ENCODE results near the gene SLC12A5.

SLC12A5 gene

DNA sequence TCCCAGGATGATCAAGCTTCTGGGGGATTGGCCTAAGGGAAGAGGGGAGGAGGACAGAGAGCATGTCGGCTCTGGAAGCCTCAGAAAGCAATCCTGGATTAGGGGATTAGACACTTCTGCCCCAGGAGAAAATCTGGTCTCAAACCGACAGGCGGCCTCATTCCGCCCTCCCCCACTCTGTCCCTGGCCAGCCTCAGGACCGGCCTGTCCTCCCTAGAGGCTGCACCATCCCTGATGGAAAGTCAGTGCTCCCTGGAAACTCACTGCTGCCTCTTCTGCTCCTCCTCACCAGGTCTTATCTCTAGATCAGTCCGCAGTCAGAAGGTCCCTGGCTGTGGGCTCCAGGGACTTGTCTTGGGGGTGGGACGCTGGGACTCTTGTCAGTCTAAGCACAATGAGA, 905 bp upstream of the SLC12A5 start:
- DNase-seq (ENCODE audit: low read depth in 2 of 2): no peak

- no peak for DNase-seq (ENCODE audit: low read depth in 2 of 2)
Observed at GRCh38 chr20:46030284-46031013, 1.4 kb downstream of the SLC12A5 start.

- no peak for DNase-seq (ENCODE audit: low read depth in 2 of 2)
Observed at GRCh38 chr20:46031014-46031569, 2.1 kb downstream of the SLC12A5 start.

DNA sequence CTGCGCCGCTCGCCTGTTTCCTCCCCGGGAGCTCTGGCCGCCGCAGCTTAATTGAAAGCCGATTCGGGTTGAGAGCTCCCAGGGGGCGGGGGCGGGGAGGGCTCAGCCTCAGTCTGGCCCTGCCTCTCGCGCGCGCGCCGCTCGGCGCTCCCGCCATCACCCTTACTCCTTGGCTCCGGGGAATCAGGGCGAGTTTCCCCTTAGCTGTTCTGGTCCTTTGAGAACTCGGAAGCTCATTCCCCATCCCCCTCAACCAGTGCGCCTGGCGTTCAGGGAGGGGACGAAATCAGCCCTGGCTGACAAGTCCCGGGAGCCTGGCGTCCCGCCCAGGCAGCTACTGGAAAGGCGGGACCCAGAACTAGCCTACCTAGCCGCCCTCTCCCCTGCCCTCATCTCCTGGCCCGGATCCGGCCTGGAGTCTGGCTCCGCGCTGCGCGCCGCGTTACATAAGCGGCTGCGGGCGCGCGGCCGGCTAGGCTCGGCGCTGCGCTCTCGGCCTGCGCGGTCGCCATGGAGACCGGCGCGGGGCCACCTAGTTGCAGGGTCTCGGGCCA, 2.8 kb downstream of the SLC12A5 start:
- no peak for DNase-seq (ENCODE audit: low read depth in 2 of 2)

DNA sequence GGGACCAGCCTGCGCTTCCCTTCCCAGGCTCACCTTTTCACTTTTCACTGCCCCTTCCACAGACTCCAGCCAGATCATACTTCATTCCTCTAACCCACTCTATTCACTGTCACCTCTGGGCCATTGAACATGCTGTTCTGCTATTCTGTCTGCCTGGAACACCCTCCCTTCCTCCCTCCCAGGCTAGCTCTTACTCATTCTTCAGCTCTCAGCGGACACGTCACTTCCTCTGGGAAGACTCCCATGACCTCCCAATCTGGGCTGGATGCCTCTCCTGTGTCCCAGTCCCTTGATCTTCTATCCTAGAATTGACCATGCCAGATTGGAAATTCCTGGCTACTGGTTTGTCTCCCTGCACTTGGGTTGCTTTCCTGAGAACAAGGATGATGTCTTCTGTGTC, 5.0 kb downstream of the SLC12A5 start:
- DNase-seq (ENCODE audit: low read depth in 2 of 2): no peak

- DNase-seq (ENCODE audit: low read depth in 2 of 2): no peak
Observed at GRCh38 chr20:46035253-46035652, 6.2 kb downstream of the SLC12A5 start.

- DNase-seq (ENCODE audit: low read depth in 2 of 2): no peak
Observed at GRCh38 chr20:46035713-46036112, 6.7 kb downstream of the SLC12A5 start.

GRCh38 chr20:46036370-46036769, 7.4 kb downstream of the SLC12A5 start:
- no peak for DNase-seq (ENCODE audit: low read depth in 2 of 2)

DNA sequence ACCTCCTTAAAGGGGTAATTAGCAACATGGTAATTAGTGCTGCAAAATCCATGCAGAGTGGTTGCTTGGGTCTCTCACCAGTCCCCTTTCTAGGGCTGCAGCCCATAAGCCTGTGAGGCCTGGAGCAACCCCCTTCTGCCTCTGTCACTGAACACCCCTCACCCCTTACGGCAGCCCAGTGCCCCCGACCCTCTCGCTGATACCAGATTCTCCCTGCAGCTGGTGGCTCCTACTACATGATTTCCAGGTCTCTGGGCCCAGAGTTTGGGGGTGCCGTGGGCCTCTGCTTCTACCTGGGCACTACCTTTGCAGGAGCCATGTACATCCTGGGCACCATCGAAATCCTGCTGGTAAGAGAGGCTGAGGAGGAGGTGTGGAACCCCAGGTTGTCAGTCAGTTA, 8.0 kb downstream of the SLC12A5 start:
- DNase-seq (ENCODE audit: low read depth in 2 of 2): no peak

DNA sequence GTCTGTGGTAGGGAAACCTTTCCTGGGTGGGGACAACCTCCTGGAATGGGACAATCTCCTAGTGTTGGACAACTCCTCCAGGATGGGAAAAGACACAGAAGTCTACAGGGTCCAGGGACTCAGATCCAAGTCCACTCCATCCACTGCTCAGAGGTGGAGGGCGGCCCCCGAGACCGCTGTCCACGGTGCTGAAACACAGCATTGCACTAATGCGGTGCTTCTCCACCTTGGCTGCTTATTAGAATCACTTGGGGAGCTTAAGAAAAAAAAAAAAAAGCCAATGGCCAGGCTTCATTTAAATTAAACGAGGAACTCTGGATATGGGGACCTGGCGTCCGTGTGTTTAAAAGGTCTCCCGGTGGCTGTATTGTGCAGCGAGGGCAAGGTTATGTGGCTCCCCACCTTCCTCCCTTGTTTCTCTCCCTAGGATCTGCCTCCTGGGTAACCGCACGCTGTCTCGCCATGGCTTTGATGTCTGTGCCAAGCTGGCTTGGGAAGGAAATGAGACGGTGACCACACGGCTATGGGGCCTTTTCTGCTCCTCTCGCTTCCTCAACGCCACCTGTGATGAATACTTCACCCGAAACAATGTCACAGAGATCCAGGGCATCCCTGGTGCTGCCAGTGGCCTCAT, 12.0 kb downstream of the SLC12A5 start:
- DNase-seq (ENCODE audit: low read depth in 2 of 2): no peak

- no peak for DNase-seq (ENCODE audit: low read depth in 2 of 2)
Observed at GRCh38 chr20:46043556-46043955, 14.5 kb downstream of the SLC12A5 start.

GRCh38 chr20:46044896-46045295, 15.9 kb downstream of the SLC12A5 start:
- no peak for DNase-seq (ENCODE audit: low read depth in 2 of 2)

DNA sequence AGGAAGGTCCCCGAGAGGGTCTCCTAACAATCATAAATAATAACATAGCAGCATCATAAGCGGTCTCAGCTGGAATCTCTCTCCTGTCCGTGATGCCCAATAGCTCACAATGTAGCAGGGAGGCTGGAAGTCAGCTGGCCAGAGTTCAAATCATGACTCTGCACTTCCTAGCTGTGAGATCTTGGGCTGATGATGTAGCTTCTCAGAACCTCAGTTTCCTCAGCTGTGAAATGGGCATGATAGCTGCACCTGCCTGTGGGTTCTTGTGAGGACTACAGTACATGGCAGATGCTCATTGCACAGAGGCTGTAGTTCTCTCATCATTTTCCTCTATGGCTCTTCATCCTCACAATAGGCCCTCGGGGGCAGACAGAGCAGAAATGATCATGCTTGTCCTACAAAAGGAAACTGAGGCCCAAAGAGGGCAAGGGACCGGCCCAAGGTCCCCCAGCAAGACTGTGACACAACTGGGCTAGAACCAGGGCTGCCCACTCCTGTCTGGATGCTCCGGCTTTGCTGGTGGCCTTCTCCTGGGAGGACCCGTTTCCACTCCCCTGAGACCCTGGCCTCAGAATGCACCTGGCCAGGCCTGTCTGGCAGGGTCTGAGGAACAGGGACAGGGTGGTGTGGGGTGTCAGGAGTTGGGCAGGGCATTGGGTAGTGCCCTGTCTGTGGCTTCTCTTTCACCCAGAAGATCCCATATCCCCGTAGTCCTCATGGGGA, 17.7 kb downstream of the SLC12A5 start:
- DNase-seq (ENCODE audit: low read depth in 2 of 2): no peak

DNA sequence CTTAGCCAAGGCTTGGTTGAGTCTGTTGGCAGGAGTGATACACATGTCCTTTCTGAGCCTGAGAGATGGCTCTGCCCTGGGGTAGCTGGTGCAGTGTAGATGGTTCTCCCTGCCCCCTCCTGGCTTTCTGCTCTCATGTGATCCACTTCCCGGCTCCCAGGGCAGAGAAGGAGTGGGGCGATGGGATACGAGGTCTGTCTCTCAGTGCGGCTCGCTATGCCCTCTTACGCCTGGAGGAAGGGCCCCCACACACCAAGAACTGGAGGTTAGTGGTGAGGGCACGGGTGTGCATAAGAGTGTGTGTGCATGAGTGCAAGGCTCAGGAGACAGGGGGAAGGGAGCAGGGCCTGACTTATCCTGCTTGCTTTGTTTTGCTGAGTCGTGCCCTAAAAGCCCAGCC, 18.8 kb downstream of the SLC12A5 start:
- no peak for DNase-seq (ENCODE audit: low read depth in 2 of 2)

DNA sequence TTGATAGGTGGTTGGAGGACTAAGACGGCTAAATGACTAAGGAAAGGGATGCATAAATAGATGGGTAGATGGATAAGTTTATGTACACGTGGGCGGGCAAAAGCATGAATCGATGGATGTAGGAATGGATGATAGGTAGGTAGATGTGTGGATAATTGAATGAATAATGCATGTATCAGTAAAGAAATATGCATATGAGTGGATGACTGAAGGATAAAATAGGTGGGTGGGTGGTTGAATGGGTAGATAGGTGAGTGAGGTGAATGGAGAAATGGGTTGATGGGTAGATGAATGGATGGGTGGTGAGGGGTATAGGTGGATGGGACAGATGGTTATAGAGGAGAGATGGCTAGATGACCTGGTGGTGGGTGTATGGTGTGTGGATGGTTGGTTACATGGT, 20.2 kb downstream of the SLC12A5 start:
- no peak for DNase-seq (ENCODE audit: low read depth in 2 of 2)

GRCh38 chr20:46049815-46050214, 20.8 kb downstream of the SLC12A5 start:
- no peak for DNase-seq (ENCODE audit: low read depth in 2 of 2)

- DNase-seq (ENCODE audit: low read depth in 2 of 2): no peak
Observed at GRCh38 chr20:46050444-46050843, 21.4 kb downstream of the SLC12A5 start.

- no peak for DNase-seq (ENCODE audit: low read depth in 2 of 2)
Observed at GRCh38 chr20:46050885-46051284, 21.9 kb downstream of the SLC12A5 start.

DNA sequence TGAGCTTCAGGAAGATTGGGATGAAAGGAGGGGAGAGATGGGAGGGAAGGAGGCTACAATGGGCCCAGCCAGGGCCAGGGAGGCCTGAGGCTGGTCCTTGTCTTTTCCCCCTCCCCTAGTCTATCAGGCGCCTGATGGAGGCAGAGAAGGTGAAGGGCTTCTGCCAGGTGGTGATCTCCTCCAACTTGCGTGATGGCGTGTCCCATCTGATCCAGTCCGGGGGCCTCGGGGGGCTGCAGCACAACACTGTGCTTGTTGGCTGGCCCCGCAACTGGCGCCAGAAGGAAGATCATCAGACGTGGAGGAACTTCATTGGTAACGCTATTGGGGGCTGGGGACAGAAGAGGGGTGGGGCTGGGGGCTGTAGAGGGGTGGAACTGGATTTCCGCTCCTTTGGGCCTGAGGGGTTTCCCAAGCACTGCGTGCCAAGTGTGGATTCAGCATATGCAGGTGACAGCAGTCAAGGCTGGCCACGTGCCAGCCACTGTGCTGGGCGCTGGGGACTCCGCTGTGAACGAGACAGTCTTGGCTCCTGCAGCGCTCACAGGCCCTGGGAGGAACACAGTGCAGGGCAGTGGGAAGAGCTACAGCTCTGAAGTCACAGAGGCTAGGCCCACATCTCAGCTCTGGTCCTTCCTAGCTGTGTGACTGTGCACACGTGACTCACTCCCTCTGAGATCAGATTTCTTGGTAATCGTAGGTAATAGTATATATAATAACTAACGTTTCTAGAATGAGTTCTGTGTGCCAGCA, 22.7 kb downstream of the SLC12A5 start:
- DNase-seq (ENCODE audit: low read depth in 2 of 2): no peak

DNA sequence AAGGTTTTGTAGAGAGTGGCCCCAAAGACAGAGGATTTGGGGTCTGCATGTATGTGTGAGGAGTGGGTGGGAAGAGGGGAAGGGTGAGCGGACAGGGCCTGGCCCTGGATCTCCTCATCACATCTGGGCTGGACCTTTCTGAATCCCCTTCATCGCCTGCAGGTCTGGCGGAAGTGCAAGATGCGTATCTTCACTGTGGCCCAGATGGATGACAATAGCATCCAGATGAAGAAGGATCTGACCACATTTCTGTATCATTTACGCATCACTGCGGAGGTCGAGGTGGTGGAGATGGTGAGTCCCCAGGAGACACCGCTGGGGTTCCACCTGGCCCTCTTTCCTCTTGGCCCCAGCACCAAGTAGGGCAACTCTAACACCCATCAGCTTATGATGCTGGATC, 24.4 kb downstream of the SLC12A5 start:
- no peak for DNase-seq (ENCODE audit: low read depth in 2 of 2)

DNA sequence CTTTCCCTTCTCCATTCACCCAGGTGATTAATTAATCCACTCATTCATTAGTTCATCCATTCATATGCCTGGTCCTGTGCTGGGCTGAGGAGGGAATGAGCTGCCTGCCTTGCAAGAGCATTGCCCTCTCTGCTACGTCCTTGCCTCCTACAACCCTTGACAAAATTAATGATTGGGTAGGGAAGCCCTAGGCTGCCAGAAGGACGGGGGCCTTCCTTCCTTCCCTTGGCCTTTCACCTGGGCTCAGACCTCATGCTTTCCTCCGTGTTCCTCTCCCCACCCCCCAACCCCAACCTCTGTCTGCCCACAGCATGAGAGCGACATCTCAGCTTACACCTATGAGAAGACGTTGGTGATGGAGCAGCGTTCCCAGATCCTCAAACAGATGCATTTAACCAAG, 25.6 kb downstream of the SLC12A5 start:
- DNase-seq (ENCODE audit: low read depth in 2 of 2): no peak

DNA sequence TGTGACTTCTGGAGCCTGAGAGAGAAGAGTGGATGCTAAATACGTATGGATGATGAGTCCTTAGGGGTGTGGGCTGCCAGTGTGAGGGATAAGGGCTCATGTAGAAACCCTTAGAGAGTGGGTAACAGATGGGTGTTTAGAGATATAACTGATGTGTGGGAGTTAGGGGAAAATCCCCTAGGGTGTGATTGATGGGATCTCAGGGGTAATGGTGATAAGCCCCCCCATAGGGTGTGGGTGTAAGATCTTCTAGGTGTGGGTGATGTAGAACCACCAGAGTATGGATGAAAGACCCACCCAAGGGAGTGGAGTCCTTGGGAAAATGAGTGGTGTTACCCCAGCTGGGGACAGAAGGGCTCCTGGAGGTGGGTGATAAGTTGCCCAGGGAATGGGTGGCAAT, 26.3 kb downstream of the SLC12A5 start:
- DNase-seq (ENCODE audit: low read depth in 2 of 2): no peak

Data from fibroblast of skin of left quadriceps (primary cell).